Muscle of leg (tissue), 11 donors: Measurements from ENCODE around the gene CMSS1. TPM values are rescaled to one million over a fixed set of nuclear protein-coding genes. Genes with fewer than 3 reads are reported as not detected.

Experiments used
- DNase-seq: peaks from one replicate; pipeline ENCODE4 v3.0.0; 2013
- H3K27ac ChIP-seq: one replicate; pipeline ENCODE4 v1.5.1; 2013; ENCODE audit warnings: mild to moderate bottlenecking, low read length, control low read depth
- H3K27me3 ChIP-seq: one replicate; pipeline ENCODE4 v1.6.1; 2013; ENCODE audit warnings: low read length; ENCODE audit not compliant: control insufficient read depth, insufficient read depth
- H3K36me3 ChIP-seq: one replicate; pipeline ENCODE4 v1.6.1; 2013; ENCODE audit warnings: low read length; ENCODE audit not compliant: control insufficient read depth, insufficient read depth
- H3K4me1 ChIP-seq: one replicate; pipeline ENCODE4 v1.6.1; 2013; ENCODE audit warnings: low read length; ENCODE audit not compliant: control insufficient read depth, insufficient read depth
- H3K4me3 ChIP-seq: one replicate; pipeline ENCODE4 v1.5.1; 2013; ENCODE audit warnings: low read length, control low read depth
- H3K9me3 ChIP-seq: replicated peaks from 2 replicates; pipeline ENCODE4 v1.6.1; 2013; ENCODE audit warnings: low read depth, low read length; ENCODE audit not compliant: control insufficient read depth
- WGBS: methylation state at CpG from one replicate; pipeline ENCODE4 v1.1.5; 2013; ENCODE audit warnings: missing lambda C conversion rate; ENCODE audit not compliant: insufficient coverage; 5-methylcytosine and 5-hydroxymethylcytosine counted together
- polyA plus RNA-seq, 8 donors: library from polyadenylated mRNA; unstranded; fragments of 120-200 nt; gene quantifications; one replicate each; pipeline versions ENCODE4 v1.2.1 to v1.2.3, GENCODE V29; 2013; ENCODE audit warnings: inconsistent platforms in 1 of 8, low replicate concordance in 1 of 8; ENCODE audit not compliant: insufficient read length in 8 of 8, insufficient read depth in 1 of 8
- total RNA-seq: library from RNA; stranded (reverse); fragments of 120-200 nt; gene quantifications from one replicate; pipeline ENCODE4 v1.2.4, GENCODE V29; 2013

CMSS1 gene
- total and polyA plus RNA-seq, 9 donors, result 23.8 to 35.0 (median 29.0) TPM

DNA sequence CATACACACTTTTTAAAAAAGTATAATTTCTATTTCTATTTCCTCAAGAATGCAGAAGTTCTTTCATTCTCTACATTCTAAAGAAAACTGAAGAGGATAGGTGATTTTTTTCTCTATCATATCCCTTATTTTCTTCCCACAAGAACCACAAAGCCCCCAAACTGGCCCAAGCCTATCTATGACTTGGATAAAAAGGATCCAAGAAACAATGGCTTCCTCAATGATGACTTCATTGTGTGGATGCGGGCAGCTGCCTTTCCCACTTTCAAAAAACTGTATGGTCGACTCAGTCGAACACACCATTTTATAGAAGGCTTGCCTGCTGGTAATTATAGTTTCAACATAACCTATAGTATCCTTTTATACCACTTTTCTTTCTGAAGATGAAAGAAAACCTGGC, 390.2 kb downstream of the CMSS1 start:
- H3K36me3 ChIP-seq, result no peaks in the 10 kb centered on the region
- H3K9me3 ChIP-seq, result peaks cover 3% of the 10 kb centered on the region
- WGBS, result no CpG with 5 or more reads among the region's 3 CpGs
- no peaks in the 10 kb centered on the region for H3K27me3 ChIP-seq
- DNase-seq, result no peak
- peaks cover 14% of the 10 kb centered on the region for H3K4me1 ChIP-seq
- no peak overlapping the region for H3K4me3 ChIP-seq
- H3K27ac ChIP-seq, result no peak overlapping the region

DNA sequence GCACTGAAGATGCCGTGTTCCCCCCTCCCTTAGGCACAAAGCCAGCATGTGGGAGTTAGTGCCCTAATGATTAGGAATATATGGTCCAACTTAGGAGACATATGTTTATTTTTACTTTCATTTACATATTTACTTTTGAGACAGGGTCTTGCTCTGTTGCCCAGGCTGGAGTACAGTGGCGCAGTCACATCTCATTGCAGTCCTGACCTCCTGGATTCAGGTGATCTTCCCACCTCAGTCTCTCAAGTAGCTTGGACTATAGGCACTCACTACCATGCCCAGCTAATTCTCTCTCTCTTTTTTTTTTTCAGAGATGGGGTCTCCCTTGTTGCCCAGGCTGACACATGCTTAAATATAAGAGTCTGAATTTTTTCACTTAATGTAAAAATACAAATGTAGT, 391.5 kb downstream of the CMSS1 start:
- no peak overlapping the region for H3K27ac ChIP-seq
- no peak overlapping the region for H3K4me3 ChIP-seq
- no peak for DNase-seq
- 100% methylated on average over 1 of the region's 2 CpGs for WGBS
- peaks cover 14% of the 10 kb centered on the region for H3K4me1 ChIP-seq
- H3K36me3 ChIP-seq, result no peaks in the 10 kb centered on the region
- H3K9me3 ChIP-seq, result no peaks in the 10 kb centered on the region
- no peaks in the 10 kb centered on the region for H3K27me3 ChIP-seq

- H3K4me3 ChIP-seq, result no peak overlapping the region
- H3K36me3 ChIP-seq, result no peaks in the 10 kb centered on the region
- peaks cover 14% of the 10 kb centered on the region for H3K4me1 ChIP-seq
- H3K9me3 ChIP-seq, result no peaks in the 10 kb centered on the region
- H3K27me3 ChIP-seq, result no peaks in the 10 kb centered on the region
- DNase-seq, result no peak
- no CpG with 5 or more reads among the region's 2 CpGs for WGBS
- H3K27ac ChIP-seq, result peak overlapping the region; percentile 82
These were observed 392.5 kb downstream of the CMSS1 start for GRCh38 chr3:100209948-100210771.

DNA sequence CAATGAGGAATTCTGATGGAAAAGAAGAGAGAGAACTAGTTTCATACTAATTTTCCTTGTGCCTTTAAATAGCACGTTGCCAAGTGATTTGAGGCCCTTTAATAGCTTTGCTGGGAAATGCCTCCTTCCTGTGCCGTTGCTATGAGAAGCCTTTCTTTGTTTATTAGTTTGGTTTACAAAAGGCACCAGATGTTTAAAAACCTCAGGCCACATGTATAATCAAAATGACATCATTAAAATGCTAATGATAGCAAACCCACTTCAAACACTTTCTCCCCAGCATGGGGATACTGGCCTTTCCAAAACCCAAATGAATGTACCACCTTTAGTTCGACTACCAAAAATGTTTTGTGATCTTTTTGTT, 393.1 kb downstream of the CMSS1 start:
- peak; percentile 94 for DNase-seq
- Histone ChIP-seq H3K27ac (peak overlapping the region; percentile 82), H3K4me3 (no peak overlapping the region), H3K4me1 (peaks cover 14% of the 10 kb centered on the region), H3K36me3 (no peaks in the 10 kb centered on the region), H3K9me3 (no peaks in the 10 kb centered on the region), H3K27me3 (no peaks in the 10 kb centered on the region)
- no CpG with 5 or more reads among the region's 3 CpGs for WGBS

DNA sequence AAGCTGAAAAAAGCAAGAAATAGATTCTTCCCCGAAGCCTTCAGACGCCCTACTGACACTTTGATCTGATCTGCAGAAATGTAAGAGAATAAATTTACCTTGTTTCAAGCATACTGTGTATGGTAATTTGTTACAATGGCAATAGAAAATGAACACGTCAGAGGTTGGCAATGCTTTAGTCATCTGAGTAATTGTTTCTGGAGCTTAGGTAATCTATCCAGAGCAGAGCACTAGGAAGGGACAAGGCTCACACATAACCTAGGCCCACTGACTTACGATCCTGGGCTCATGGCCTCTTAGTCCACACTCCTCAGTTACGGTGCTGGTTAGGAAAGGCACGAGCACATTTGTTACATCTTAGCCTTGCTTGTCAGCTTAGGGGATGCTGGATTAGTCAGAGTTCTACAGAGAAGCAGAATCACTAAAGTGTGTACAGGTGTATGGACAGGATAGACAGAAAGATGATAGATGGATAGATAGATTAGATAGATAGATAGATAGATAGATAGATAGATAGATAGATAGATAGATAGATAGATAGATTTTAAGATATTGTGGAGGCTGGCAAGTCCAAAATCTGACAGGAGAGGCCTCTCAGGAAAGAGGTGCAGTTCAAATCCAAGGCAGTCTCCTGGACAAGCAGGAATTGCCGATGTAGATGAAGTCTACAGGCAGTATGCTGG, 396.4 kb downstream of the CMSS1 start:
- H3K4me3 ChIP-seq, result no peak overlapping the region
- H3K36me3 ChIP-seq, result no peaks in the 10 kb centered on the region
- H3K27me3 ChIP-seq, result no peaks in the 10 kb centered on the region
- 93% methylated on average over 5 of the region's 7 CpGs for WGBS
- no peak for DNase-seq
- H3K27ac ChIP-seq, result no peak overlapping the region
- peaks cover 13% of the 10 kb centered on the region for H3K4me1 ChIP-seq
- no peaks in the 10 kb centered on the region for H3K9me3 ChIP-seq

DNA sequence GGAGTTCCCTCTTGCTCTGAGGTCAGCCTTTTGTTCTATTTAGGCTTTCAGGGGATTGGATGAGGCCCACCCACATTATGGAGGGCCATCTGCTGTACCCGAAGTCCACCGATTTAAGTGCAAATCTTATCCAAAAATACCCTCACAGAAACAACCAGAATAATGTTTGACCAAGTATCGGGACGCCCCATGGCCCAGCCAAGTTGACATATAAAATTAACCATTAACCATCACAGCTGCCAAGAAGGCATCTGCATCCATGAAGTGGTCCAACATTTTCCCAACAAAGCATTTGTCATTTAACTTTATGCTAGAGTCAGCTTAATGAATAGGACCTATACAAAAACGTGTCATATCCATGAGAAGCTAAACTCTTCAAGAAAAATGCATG, 396.9 kb downstream of the CMSS1 start:
- peaks cover under 1% of the 10 kb centered on the region for H3K9me3 ChIP-seq
- H3K4me3 ChIP-seq, result no peak overlapping the region
- no peaks in the 10 kb centered on the region for H3K27me3 ChIP-seq
- no peaks in the 10 kb centered on the region for H3K36me3 ChIP-seq
- H3K27ac ChIP-seq, result no peak overlapping the region
- H3K4me1 ChIP-seq, result peaks cover 11% of the 10 kb centered on the region
- no peak for DNase-seq
- 85% methylated on average over 4 of the region's 5 CpGs for WGBS

DNA sequence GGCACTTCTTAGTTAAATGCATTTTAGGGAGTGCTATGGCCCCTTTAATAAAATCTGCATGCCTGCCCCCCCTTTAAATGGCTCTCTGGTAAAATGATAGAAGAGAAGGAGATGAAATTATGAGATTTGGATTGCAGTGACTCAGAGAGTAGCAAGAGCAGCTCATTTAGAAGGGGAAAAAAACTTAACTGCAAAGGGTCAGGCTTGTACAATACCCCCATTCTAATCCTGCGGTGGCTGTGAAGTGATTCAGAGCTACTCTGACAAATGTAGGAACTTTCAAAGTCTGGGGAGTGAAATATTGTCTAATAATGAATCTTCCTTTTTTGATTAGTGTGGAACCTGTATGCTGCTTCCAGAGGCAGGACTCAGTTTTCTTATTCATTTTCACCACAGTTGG, 399.1 kb downstream of the CMSS1 start:
- no peak overlapping the region for H3K27ac ChIP-seq
- no peak for DNase-seq
- no CpG with 5 or more reads among the region's 1 CpG for WGBS
- no peaks in the 10 kb centered on the region for H3K36me3 ChIP-seq
- H3K27me3 ChIP-seq, result no peaks in the 10 kb centered on the region
- H3K4me3 ChIP-seq, result no peak overlapping the region
- H3K4me1 ChIP-seq, result no peaks in the 10 kb centered on the region
- H3K9me3 ChIP-seq, result peaks cover 4% of the 10 kb centered on the region

GRCh38 chr3:100221159-100221558, 403.5 kb downstream of the CMSS1 start:
- Histone ChIP-seq H3K4me3 (no peak overlapping the region), H3K9me3 (peaks cover 4% of the 10 kb centered on the region), H3K4me1 (no peaks in the 10 kb centered on the region), H3K27me3 (no peaks in the 10 kb centered on the region), H3K27ac (no peak overlapping the region), H3K36me3 (no peaks in the 10 kb centered on the region)
- DNase-seq, result no peak
- no CpG with 5 or more reads among the region's 1 CpG for WGBS

- H3K9me3 ChIP-seq, result peaks cover 4% of the 10 kb centered on the region
- WGBS, result 96% methylated on average over 25 of the region's 26 CpGs
- DNase-seq, result no peak
- H3K36me3 ChIP-seq, result no peaks in the 10 kb centered on the region
- H3K4me1 ChIP-seq, result peaks cover 3% of the 10 kb centered on the region
- H3K27ac ChIP-seq, result no peak overlapping the region
- no peak overlapping the region for H3K4me3 ChIP-seq
- H3K27me3 ChIP-seq, result no peaks in the 10 kb centered on the region
These were observed 407.5 kb downstream of the CMSS1 start for GRCh38 chr3:100225193-100225592.

DNA sequence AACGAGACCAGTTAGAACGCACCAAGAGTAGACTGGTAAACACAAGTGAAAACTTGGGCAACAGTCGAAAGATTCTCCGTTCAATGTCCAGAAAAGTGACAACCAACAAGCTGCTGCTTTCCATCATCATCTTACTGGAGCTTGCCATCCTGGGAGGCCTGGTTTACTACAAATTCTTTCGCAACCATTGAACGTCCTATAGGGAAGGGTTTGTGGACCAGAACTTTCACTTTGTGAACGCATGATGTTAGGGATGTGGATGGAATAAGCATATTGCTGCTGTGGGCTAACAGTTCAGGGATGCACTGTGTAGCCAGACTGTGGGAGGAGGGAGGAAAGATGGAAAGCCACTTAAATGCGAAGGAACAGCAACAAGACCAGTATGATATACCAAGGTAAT, 408.2 kb downstream of the CMSS1 start:
- Histone ChIP-seq H3K36me3 (no peaks in the 10 kb centered on the region), H3K4me3 (no peak overlapping the region), H3K27ac (no peak overlapping the region), H3K9me3 (peaks cover 6% of the 10 kb centered on the region), H3K4me1 (peaks cover 3% of the 10 kb centered on the region), H3K27me3 (no peaks in the 10 kb centered on the region)
- no peak for DNase-seq
- WGBS, result 91% methylated on average over 7 of the region's 8 CpGs
